Right cardiac atrium (tissue), 5 donors: ENCODE measurements around the gene PLGRKT. TPM values are rescaled to one million over a fixed set of nuclear protein-coding genes. Genes with fewer than 3 reads are reported as not detected.
A peak's percentile ranks its signal among the peaks of the same experiment; 100 is the strongest.
"Not testable (repeated sequence)": the region's sequence is repeated elsewhere in the genome, so short reads cannot be mapped to it uniquely, and the experiment has no call there.

Experiments
- ATAC-seq, 2 donors: fragments of 200-7000 bp; cut with Tn5 transposase; one replicate each; pipeline versions ENCODE4 v1.8.0 to v1.9.1; 2020; ENCODE audit warnings: moderate library complexity in 2 of 2, mild to moderate bottlenecking in 1 of 2
- DNase-seq, 3 donors: peaks; one replicate each; pipeline ENCODE4 v3.0.0-alpha.2; 2020
- H3K27ac ChIP-seq: one replicate; pipeline ENCODE4 v1.5.1; 2013; ENCODE audit warnings: mild to moderate bottlenecking, low read length, control low read depth, moderate library complexity
- H3K27me3 ChIP-seq: one replicate; pipeline ENCODE4 v1.6.1; 2013; ENCODE audit not compliant: control insufficient read depth, insufficient read depth
- H3K4me1 ChIP-seq: one replicate; pipeline ENCODE4 v1.6.1; 2013; ENCODE audit warnings: low read length; ENCODE audit not compliant: control insufficient read depth, insufficient read depth
- H3K4me3 ChIP-seq: one replicate; pipeline ENCODE4 v1.5.1; 2013; ENCODE audit warnings: low read length, control low read depth
- H3K9me3 ChIP-seq: one replicate; pipeline ENCODE4 v1.6.1; 2013; ENCODE audit warnings: low read length; ENCODE audit not compliant: control insufficient read depth
- whole genome bisulfite sequencing: extraction: QIAGEN DNeasy Blood & Tissue Kit; methylation state at CpG from one replicate; pipeline ENCODE4 v1.1.7; 2013; 5-methylcytosine and 5-hydroxymethylcytosine counted together
- intact Hi-C, 4 donors: fragments of 100-400 bp; cut with DNase I; formaldehyde crosslinking; loops; one replicate each; pipeline versions ENCODE4 v1.11.0 to v1.14.0; 2022 to 2023
- polyA plus RNA-seq: library from polyadenylated mRNA; stranded (reverse); fragments of 200-250 nt; gene quantifications from one replicate; pipeline ENCODE4 v1.2.3, GENCODE V29; 2013
- total RNA-seq, 4 donors: library from RNA; stranded (reverse); fragmentation: NEBNext Ultra II Directional; extraction: Animal tissue kit (Norgen Biotek cat#: 25700); gene quantifications; one replicate each; pipeline ENCODE4 v1.2.1, GENCODE V29; 2021
- donor health status: healthy with polysubstance abuse.
- donor health status: DM: no; HTN: yes; CAD: no.
- donor health status: DM: no; HTN: no; CAD: no.
- donor health status: DM: no; HTN: yes; CAD: no; lungs with severe emphysema.
- donor health status: DM: yes; HTN: yes; CAD: no.

Gene PLGRKT
- total and polyA plus RNA-seq, 5 donors = 31.5 to 44.5 (median 34.2) TPM

DNA sequence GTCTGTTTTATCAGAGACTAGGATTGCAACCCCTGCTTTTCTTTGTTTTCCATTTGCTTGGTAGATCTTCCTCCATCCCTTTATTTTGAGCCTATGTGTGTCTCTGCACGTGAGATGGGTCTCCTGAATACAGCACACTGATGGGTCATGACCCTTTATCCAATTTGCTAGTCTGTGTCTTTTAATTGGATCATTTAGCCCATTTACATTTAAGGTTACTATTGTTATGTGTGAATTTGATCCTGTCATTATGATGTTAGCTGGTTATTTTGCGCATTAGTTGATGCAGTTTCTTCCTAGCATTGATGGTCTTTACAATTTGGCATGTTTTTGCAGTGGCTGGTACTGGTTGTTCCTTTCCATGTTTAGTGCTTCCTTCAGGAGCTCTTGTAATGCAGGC is 37.9 kb upstream of the PLGRKT start:
- intact Hi-C loops, H3K27ac ChIP-seq, H3K4me3 ChIP-seq, H3K4me1 ChIP-seq, H3K9me3 ChIP-seq, ATAC-seq, DNase-seq, H3K27me3 ChIP-seq: not testable (repeated sequence)
- WGBS = 79% methylated on average over 2 of the region's 2 CpGs

DNA sequence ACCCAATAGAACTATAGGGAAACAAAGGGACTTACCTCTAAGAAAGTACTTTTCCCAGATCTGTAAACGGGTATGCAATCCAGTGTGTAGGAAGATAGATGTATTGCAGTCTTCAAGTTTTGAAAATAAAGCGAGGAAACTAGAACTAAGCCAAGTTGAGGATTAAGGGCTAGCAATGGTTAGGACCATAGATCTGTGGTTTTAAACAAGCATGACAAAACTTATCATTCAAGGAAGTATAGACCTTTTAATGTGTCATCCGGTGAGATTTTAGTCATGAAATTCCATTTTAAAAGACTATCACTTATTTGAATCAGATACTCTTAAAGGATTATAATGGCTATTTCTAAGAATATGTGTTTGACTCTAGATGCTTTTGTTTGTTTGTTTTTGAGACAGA is 33.1 kb upstream of the PLGRKT start:
- WGBS = 92% methylated on average over 3 of the region's 3 CpGs
- H3K9me3 ChIP-seq = no peaks in the 10 kb centered on the region
- ATAC-seq = no peak
- H3K27ac ChIP-seq = no peak overlapping the region
- H3K4me1 ChIP-seq = no peaks in the 10 kb centered on the region
- DNase-seq = no peak
- no peaks in the 10 kb centered on the region for H3K27me3 ChIP-seq
- H3K4me3 ChIP-seq = no peak overlapping the region
- intact Hi-C loops = no loop called here

DNA sequence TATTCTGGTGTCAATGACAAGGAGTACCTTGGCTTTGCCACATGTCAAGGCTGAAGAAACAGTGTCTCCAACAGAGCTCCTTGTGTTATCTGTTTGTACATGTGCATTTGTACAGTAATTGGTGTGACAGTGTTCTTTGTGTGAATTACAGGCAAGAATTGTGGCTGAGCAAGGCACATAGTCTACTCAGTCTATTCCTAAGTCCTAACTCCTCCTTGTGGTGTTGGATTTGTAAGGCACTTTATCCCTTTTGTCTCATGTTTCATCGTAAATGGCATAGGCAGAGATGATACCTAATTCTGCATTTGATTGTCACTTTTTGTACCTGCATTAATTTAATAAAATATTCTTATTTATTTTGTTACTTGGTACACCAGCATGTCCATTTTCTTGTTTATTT is 32.4 kb upstream of the PLGRKT start:
- DNase-seq (no peak), ATAC-seq (no peak)
- no peak overlapping the region for H3K27ac ChIP-seq
- intact Hi-C loops = no loop called here
- no peaks in the 10 kb centered on the region for H3K27me3 ChIP-seq
- no peaks in the 10 kb centered on the region for H3K4me1 ChIP-seq
- 82% methylated on average over 1 of the region's 1 CpG for WGBS
- H3K4me3 ChIP-seq = no peak overlapping the region
- no peaks in the 10 kb centered on the region for H3K9me3 ChIP-seq

GRCh38 chr9:5468850-5469249 is 31.1 kb upstream of the PLGRKT start:
- H3K4me1 ChIP-seq = no peaks in the 10 kb centered on the region
- H3K27ac ChIP-seq = no peak overlapping the region
- no peaks in the 10 kb centered on the region for H3K27me3 ChIP-seq
- no peaks in the 10 kb centered on the region for H3K9me3 ChIP-seq
- ATAC-seq (no peak), DNase-seq (no peak)
- intact Hi-C loops = no loop called here
- 65% methylated on average over 5 of the region's 5 CpGs for WGBS
- H3K4me3 ChIP-seq = no peak overlapping the region

DNA sequence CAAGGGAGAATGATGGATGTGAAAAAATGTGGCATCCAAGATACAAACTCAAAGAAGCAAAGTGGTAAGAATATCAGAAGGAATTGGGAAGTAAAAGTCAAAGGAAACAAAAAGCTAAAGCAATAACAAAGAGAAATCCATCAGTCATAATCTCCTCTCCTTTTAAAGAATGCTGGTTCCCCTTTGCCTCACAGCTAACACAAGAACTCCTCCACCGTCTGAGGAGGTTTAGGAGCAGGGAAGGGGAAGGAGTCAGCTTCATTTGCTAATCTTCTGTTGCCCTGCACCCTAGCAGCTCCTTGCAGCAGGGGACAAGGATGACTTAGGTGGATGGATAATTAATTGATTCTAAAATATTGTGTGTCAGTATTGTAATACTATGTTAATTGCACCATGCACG is 29.0 kb upstream of the PLGRKT start:
- Histone ChIP-seq H3K4me3 (no peak overlapping the region), H3K27ac (no peak overlapping the region), H3K9me3 (no peaks in the 10 kb centered on the region), H3K27me3 (no peaks in the 10 kb centered on the region), H3K4me1 (no peaks in the 10 kb centered on the region)
- ATAC-seq = no peak
- intact Hi-C loops = no loop called here
- DNase-seq = no peak
- 70% methylated on average over 2 of the region's 2 CpGs for WGBS

DNA sequence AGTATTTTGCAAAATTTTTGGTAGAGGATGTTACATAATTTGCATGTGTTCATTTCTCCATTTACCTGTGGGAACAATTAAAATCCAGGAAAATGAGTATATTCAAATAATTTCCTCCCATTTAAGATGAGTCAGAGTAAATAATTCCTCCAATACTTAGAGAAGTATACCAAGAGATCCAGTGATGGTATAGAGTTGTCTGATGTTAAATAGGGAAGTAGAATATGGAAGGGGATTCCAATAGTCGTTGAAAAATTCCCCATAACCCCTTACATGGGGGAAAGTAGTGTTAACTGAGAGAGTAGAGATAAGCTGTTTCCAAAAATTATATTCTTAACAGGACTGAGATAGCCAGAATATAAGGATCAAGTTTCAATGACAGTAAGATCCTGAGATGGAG is 28.3 kb upstream of the PLGRKT start:
- Histone ChIP-seq H3K4me1 (no peaks in the 10 kb centered on the region), H3K9me3 (no peaks in the 10 kb centered on the region), H3K27me3 (no peaks in the 10 kb centered on the region), H3K27ac (no peak overlapping the region), H3K4me3 (no peak overlapping the region)
- intact Hi-C loops = no loop called here
- ATAC-seq = no peak
- DNase-seq = no peak
- 63% methylated on average over 1 of the region's 1 CpG for WGBS

DNA sequence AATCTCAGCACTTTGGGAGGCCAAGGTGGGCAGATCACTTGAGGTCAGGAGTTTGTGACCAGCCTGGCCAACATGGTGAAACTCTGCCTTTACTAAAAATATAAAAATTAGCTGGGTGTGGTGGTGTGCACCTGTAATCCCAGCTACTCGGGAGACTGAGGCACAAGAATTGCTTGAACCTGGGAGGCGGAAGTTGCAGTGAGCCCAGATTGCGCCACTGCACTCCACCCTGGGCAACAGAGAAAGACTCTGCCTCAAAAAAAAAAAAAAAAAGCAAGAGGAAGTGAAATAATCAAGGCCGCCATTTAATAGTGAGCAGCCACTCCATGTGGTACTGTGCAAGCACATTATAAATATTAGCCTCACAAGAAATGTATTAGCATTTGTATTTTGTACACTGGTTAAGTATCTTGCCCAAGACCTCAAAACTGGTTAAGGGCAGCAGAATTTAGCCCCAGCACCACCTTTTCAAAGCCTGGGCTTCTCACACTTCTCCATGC is 27.2 kb upstream of the PLGRKT start:
- WGBS = 89% methylated on average over 4 of the region's 4 CpGs
- H3K4me3 ChIP-seq, ATAC-seq, H3K27me3 ChIP-seq, H3K27ac ChIP-seq, H3K4me1 ChIP-seq, H3K9me3 ChIP-seq, intact Hi-C loops, DNase-seq: not testable (repeated sequence)

DNA sequence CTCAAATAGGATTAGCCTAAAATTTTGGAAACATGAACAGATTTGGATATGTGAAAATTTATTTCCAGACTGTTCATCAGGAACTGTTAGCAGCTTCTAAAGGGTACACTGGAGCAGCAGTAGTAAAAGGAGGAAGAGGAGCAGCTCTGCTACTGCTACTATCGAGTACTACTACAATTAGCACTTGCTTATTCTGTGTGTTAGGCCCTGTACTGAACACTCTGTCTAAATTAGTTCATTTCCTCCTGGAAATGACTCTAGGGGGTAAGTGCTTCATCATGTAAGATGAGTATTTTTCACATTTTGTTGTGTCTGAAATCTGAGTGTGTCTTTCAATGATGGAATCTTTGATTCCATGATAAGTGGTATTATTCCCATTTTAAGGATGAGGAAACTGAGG is 22.4 kb upstream of the PLGRKT start:
- WGBS = 78% methylated on average over 1 of the region's 1 CpG
- no peak overlapping the region for H3K27ac ChIP-seq
- no peaks in the 10 kb centered on the region for H3K9me3 ChIP-seq
- intact Hi-C loops = no loop called here
- no peak overlapping the region for H3K4me3 ChIP-seq
- no peak for ATAC-seq
- DNase-seq = no peak
- no peaks in the 10 kb centered on the region for H3K27me3 ChIP-seq
- H3K4me1 ChIP-seq = no peaks in the 10 kb centered on the region

- Histone ChIP-seq H3K27me3 (no peaks in the 10 kb centered on the region), H3K4me1 (no peaks in the 10 kb centered on the region), H3K9me3 (no peaks in the 10 kb centered on the region), H3K4me3 (no peak overlapping the region), H3K27ac (no peak overlapping the region)
- intact Hi-C loops = loop anchor here in 2 of 4 donors (5.0 to 10.0 kb wide), 2 partner anchors 45 to 128 kb away; no protein-coding TSS in a partner anchor
- WGBS = 84% methylated on average over 4 of the region's 4 CpGs
- no peak for ATAC-seq
- no peak for DNase-seq
Observed at GRCh38 chr9:5459289-5459829, 21.6 kb upstream of the PLGRKT start.

GRCh38 chr9:5455181-5455580 is 17.5 kb upstream of the PLGRKT start:
- no peaks in the 10 kb centered on the region for H3K9me3 ChIP-seq
- H3K27me3 ChIP-seq = no peaks in the 10 kb centered on the region
- H3K27ac ChIP-seq = no peak overlapping the region
- DNase-seq (no peak), ATAC-seq (no peak)
- intact Hi-C loops = loop anchor here in 2 of 4 donors (5.0 to 10.0 kb wide), 2 partner anchors 50 to 132 kb away; no protein-coding TSS in a partner anchor
- no peak overlapping the region for H3K4me3 ChIP-seq
- 54% methylated on average over 2 of the region's 2 CpGs for WGBS
- peaks cover 4% of the 10 kb centered on the region for H3K4me1 ChIP-seq

GRCh38 chr9:5453673-5454072 is 15.9 kb upstream of the PLGRKT start:
- H3K27ac ChIP-seq = no peak overlapping the region
- peak in 2 of 3 donors; percentile 37 to 66 for DNase-seq
- intact Hi-C loops = loop anchor here in 2 of 4 donors (5.0 to 10.0 kb wide), 3 partner anchors 49 to 139 kb away; no protein-coding TSS in a partner anchor
- peak; percentile 32 to 33 for ATAC-seq
- H3K4me3 ChIP-seq = no peak overlapping the region
- 39% methylated on average over 2 of the region's 2 CpGs for WGBS
- H3K9me3 ChIP-seq = no peaks in the 10 kb centered on the region
- peaks cover 4% of the 10 kb centered on the region for H3K4me1 ChIP-seq
- no peaks in the 10 kb centered on the region for H3K27me3 ChIP-seq

- DNase-seq (no peak), ATAC-seq (no peak)
- Histone ChIP-seq H3K4me1 (peaks cover 4% of the 10 kb centered on the region), H3K27me3 (no peaks in the 10 kb centered on the region), H3K9me3 (no peaks in the 10 kb centered on the region), H3K27ac (no peak overlapping the region), H3K4me3 (no peak overlapping the region)
- intact Hi-C loops = loop anchor here in 2 of 4 donors (5.0 to 10.0 kb wide), 3 partner anchors 49 to 139 kb away; no protein-coding TSS in a partner anchor
- WGBS = 77% methylated on average over 2 of the region's 2 CpGs
Observed at GRCh38 chr9:5453004-5453403, 15.3 kb upstream of the PLGRKT start.
